ENCODE measurements around the gene TSR3.

Gene TSR3

DNA sequence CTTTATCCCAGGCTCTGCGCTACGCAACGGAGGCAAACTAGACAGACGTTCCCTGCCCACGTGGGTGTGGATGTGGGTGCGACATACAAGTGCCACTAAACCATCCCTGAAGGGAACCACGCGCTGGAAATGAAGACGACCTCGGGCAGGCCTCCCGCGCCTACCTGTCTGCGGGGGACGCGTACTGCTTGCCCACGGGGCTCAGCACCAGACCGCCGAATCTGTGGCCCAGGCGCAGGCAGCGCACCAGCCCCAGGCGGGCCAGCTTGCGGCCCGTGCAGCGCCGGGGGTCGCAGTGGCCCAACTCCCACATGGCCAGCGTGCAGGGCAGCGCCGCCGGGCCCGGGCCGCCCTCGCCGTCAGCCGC is 480 bp downstream of the TSR3 start:
- TF ChIP-seq, protein P1, sequence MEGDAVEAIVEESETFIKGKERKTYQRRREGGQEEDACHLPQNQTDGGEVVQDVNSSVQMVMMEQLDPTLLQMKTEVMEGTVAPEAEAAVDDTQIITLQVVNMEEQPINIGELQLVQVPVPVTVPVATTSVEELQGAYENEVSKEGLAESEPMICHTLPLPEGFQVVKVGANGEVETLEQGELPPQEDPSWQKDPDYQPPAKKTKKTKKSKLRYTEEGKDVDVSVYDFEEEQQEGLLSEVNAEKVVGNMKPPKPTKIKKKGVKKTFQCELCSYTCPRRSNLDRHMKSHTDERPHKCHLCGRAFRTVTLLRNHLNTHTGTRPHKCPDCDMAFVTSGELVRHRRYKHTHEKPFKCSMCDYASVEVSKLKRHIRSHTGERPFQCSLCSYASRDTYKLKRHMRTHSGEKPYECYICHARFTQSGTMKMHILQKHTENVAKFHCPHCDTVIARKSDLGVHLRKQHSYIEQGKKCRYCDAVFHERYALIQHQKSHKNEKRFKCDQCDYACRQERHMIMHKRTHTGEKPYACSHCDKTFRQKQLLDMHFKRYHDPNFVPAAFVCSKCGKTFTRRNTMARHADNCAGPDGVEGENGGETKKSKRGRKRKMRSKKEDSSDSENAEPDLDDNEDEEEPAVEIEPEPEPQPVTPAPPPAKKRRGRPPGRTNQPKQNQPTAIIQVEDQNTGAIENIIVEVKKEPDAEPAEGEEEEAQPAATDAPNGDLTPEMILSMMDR (IDR thresholded peaks at IDR 0.05; ENCODE audit: borderline replicate concordance, control extremely low read depth, extremely low read depth, insufficient read depth, missing control alignments) = no peak
- DNase-seq (ENCODE audit: low spot score) = no peak
- in situ Hi-C loops (cut with MboI; ENCODE audit: low sequenced_read_pairs, unreplicated experiment) = no loop called here

DNA sequence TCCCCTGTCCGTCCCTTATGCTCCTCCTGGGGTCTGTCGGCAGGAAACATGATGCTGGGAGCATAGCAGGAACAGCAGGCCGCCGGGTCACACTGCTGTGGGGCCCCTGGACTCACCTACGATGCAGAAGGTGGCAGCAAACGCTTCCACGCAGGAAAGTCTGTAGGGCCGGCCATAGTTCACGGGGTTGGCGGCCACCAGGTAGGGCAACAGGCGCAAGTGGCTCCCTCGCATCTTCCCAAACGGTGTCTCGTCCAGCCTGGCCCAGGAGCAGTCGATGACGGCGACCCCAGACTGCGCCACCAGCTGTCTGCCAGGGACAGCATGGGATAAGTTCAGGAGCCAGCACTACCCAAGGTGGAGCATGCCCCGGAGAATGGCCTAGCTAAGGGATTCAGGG is 987 bp downstream of the TSR3 start:
- TF ChIP-seq, protein P1 (IDR thresholded peaks at IDR 0.05; ENCODE audit: borderline replicate concordance, control extremely low read depth, extremely low read depth, insufficient read depth, missing control alignments) = no peak
- no peak for DNase-seq (ENCODE audit: low spot score)
- in situ Hi-C loops (cut with MboI; ENCODE audit: low sequenced_read_pairs, unreplicated experiment) = no loop called here

DNA sequence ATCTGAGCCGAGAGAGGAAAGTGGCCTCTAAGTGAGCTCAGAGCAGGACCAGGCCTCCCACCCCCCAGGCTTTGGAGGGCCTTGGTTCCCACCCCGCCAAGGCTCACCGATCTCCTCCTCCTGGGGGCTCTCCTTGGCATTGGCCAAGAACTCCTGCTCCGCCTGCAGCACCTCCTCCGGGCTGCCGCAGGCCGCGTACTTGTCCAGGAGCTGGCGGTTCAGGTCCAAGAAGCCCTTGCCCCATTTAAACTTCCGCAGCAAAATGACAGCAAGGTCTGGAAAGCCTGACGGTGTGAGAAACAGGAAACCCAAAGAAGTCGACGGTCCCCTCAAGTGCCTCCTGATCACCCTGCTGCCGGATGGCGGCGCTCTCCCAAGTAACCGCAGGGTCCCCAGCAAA is 1.7 kb downstream of the TSR3 start:
- in situ Hi-C loops (cut with MboI; ENCODE audit: low sequenced_read_pairs, unreplicated experiment) = no loop called here
- TF ChIP-seq, protein P1 (IDR thresholded peaks at IDR 0.05; ENCODE audit: borderline replicate concordance, control extremely low read depth, extremely low read depth, insufficient read depth, missing control alignments) = no peak
- DNase-seq (ENCODE audit: low spot score) = no peak

DNA sequence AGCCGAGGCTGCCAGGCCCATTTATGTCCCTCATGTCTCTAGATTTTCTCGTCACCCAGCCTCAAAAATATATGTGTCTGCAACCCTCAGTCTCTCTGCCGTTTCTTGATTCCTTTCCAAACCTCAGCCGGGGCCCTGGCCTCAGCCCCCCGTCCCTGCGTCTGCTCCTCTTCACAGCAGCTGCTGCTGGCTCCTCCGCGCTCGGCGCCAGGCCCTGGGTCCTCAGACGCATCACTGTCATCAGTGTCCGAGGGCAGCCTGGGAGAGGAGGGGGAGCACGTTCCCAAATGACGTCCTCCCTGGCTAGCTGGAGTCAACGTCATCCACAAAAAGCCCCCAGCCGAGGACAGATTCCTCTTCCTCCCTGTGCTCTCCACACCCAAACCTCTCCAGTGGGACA is 2.3 kb downstream of the TSR3 start:
- in situ Hi-C loops (cut with MboI; ENCODE audit: low sequenced_read_pairs, unreplicated experiment) = no loop called here
- no peak for DNase-seq (ENCODE audit: low spot score)
- TF ChIP-seq, protein P1 (IDR thresholded peaks at IDR 0.05; ENCODE audit: borderline replicate concordance, control extremely low read depth, extremely low read depth, insufficient read depth, missing control alignments) = no peak

DNA sequence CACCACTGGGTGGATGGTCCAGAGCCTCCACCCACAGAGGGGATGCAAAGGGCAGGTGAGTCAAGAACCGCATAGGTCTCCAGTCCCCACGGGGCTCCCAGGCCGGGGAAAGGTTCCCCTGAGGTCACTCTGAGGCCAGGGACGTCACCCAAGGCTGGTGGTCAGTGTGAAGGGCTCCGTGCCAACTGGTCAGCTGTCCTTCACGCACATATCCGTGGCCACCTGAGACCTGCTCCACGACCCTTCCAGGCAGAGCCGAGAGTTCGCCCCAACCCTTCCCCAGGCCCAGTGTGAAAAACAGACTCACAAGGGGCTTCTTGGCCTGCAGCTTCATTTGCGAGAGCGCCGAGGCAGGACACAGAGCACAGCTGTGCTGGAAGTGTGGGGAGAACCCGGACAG is 2.8 kb downstream of the TSR3 start:
- in situ Hi-C loops (cut with MboI; ENCODE audit: low sequenced_read_pairs, unreplicated experiment) = no loop called here
- TF ChIP-seq, protein P1 (IDR thresholded peaks at IDR 0.05; ENCODE audit: borderline replicate concordance, control extremely low read depth, extremely low read depth, insufficient read depth, missing control alignments) = no peak
- no peak for DNase-seq (ENCODE audit: low spot score)

DNA sequence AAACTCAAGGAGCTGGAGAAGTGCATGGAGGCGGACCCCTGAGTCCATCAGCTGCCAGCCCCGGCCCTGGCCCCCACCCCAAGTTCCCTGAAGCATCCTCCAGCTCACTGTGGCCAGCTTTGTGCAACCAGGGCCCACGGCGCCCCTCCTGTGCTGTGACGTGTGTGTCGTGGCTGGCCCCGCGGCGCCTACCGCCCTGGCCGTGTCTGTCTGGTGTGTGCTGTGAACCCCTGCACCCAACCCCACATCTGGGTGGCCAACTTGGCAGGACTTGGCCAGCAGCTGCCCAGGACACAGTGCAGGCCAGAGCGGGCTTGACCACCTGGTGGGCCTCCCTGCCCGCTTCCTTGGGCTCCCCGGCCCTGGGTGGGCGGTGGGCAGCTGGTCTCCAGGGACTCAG is 3.2 kb downstream of the TSR3 start:
- TF ChIP-seq, protein P1 (IDR thresholded peaks at IDR 0.05; ENCODE audit: borderline replicate concordance, control extremely low read depth, extremely low read depth, insufficient read depth, missing control alignments) = no peak
- in situ Hi-C loops (cut with MboI; ENCODE audit: low sequenced_read_pairs, unreplicated experiment) = no loop called here
- DNase-seq (ENCODE audit: low spot score) = no peak

DNA sequence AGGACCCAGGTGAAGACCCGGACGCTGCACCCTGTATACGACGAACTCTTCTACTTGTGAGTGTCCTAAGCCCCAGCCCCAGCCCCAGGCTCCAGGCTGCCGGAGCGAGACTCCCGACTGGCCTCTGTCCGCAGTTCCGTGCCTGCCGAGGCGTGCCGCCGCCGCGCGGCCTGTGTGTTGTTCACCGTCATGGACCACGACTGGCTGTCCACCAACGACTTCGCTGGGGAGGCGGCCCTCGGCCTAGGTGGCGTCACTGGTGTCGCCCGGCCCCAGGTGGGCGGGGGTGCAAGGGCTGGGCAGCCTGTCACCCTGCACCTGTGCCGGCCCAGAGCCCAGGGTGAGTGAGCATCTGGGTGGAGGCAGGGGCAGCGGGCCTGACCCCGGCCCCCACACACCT is 3.7 kb downstream of the TSR3 start:
- TF ChIP-seq, protein P1 (IDR thresholded peaks at IDR 0.05; ENCODE audit: borderline replicate concordance, control extremely low read depth, extremely low read depth, insufficient read depth, missing control alignments) = no peak
- no peak for DNase-seq (ENCODE audit: low spot score)
- in situ Hi-C loops (cut with MboI; ENCODE audit: low sequenced_read_pairs, unreplicated experiment) = no loop called here

Data from GM13976 (cell line).